Mesendoderm (in vitro differentiated cells): Measurements from ENCODE around the gene ZNF654.
A peak's percentile ranks its signal among the peaks of the same experiment; 100 is the strongest.
"Not testable (repeated sequence)": the region's sequence is repeated elsewhere in the genome, so short reads cannot be mapped to it uniquely, and the experiment has no call there.

Source experiments
- DNase-seq: peaks from one replicate; pipeline ENCODE4 v3.0.0; 2013
- H2AK5ac ChIP-seq: 2 replicates; pipeline ENCODE4 v1.6.1; 2013; ENCODE audit warnings: low read length, inconsistent platforms
- H2BK120ac ChIP-seq: 2 replicates; pipeline ENCODE4 v1.6.1; 2013; ENCODE audit warnings: low read depth, mild to moderate bottlenecking, low read length, moderate library complexity, mixed read lengths
- H2BK15ac ChIP-seq: replicated peaks from 2 replicates; pipeline ENCODE4 v1.6.1; 2013; ENCODE audit warnings: low read depth, mild to moderate bottlenecking, moderate library complexity
- H2BK5ac ChIP-seq: 2 replicates; pipeline ENCODE4 v1.6.1; 2013; ENCODE audit warnings: low read length, inconsistent platforms
- H3K18ac ChIP-seq: 2 replicates; pipeline ENCODE4 v1.6.1; 2013; ENCODE audit warnings: mild to moderate bottlenecking, low read length, mixed read lengths
- H3K23ac ChIP-seq: one replicate; pipeline ENCODE4 v1.6.1; 2013; ENCODE audit warnings: low read length
- H3K27ac ChIP-seq: 2 replicates; pipeline ENCODE4 v1.5.1; 2013; ENCODE audit warnings: low read depth, mild to moderate bottlenecking, inconsistent platforms, low read length, moderate library complexity
- H3K27me3 ChIP-seq: 2 replicates; pipeline ENCODE4 v1.6.1; 2013; ENCODE audit warnings: low read length, control low read depth, mild to moderate bottlenecking, inconsistent platforms; ENCODE audit not compliant: insufficient read depth, poor library complexity
- H3K36me3 ChIP-seq: 2 replicates; pipeline ENCODE4 v1.6.1; 2013; ENCODE audit warnings: low read length, inconsistent platforms; ENCODE audit not compliant: control insufficient read depth, insufficient read depth
- H3K4ac ChIP-seq: one replicate; pipeline ENCODE4 v1.6.1; 2013; ENCODE audit warnings: low read depth, mild to moderate bottlenecking, low read length, moderate library complexity
- H3K4me1 ChIP-seq: 2 replicates; pipeline ENCODE4 v1.6.1; 2013; ENCODE audit warnings: low read depth, low read length, inconsistent platforms; ENCODE audit not compliant: control insufficient read depth
- H3K4me2 ChIP-seq: 2 replicates; pipeline ENCODE4 v1.6.1; 2013; ENCODE audit warnings: low read length
- H3K4me3 ChIP-seq: 2 replicates; pipeline ENCODE4 v1.5.1; 2013; ENCODE audit warnings: mild to moderate bottlenecking, low read length
- H3K56ac ChIP-seq: one replicate; pipeline ENCODE4 v1.6.1; 2013; ENCODE audit warnings: low read length
- H3K79me1 ChIP-seq: 2 replicates; pipeline ENCODE4 v1.6.1; 2013; ENCODE audit warnings: low read length, inconsistent platforms
- H3K79me2 ChIP-seq: 2 replicates; pipeline ENCODE4 v1.6.1; 2013; ENCODE audit warnings: mild to moderate bottlenecking, low read length; ENCODE audit not compliant: control insufficient read depth, insufficient read depth
- H3K9ac ChIP-seq: 2 replicates; pipeline ENCODE4 v1.6.1; 2013; ENCODE audit warnings: low read length, inconsistent platforms
- H4K5ac ChIP-seq: one replicate; pipeline ENCODE4 v1.6.1; 2013; ENCODE audit warnings: low read length
- H4K8ac ChIP-seq: one replicate; pipeline ENCODE4 v1.6.1; 2013; ENCODE audit warnings: low read depth, mild to moderate bottlenecking, control low read depth, low read length, moderate library complexity
- WGBS: extraction: QIAGEN DNeasy Blood & Tissue Kit; methylation state at CpG from one replicate; pipeline ENCODE4 v1.1.7; 2013; ENCODE audit warnings: low lambda C conversion rate, missing lambda C conversion rate; ENCODE audit not compliant: insufficient coverage; ENCODE audit errors: extremely low coverage; 5-methylcytosine and 5-hydroxymethylcytosine counted together

Gene ZNF654

GRCh38 chr3:88167704-88168103, 108.6 kb downstream of the ZNF654 start:
- Histone ChIP-seq H3K36me3 (no peaks in the 10 kb centered on the region), H2BK5ac (no peak overlapping the region), H4K5ac (no peak overlapping the region), H2BK15ac (no peak overlapping the region), H3K79me1 (no peaks in the 10 kb centered on the region), H3K27ac (no peak overlapping the region), H3K56ac (no peak overlapping the region), H3K23ac (no peak overlapping the region), H2BK120ac (no peak overlapping the region), H3K9ac (no peak overlapping the region), H3K4ac (no peak overlapping the region), H3K4me1 (no peaks in the 10 kb centered on the region), H3K18ac (no peak overlapping the region), H2AK5ac (no peak overlapping the region), H3K79me2 (no peaks in the 10 kb centered on the region), H4K8ac (no peak overlapping the region), H3K4me3 (no peak overlapping the region), H3K27me3 (no peaks in the 10 kb centered on the region), H3K4me2 (no peak overlapping the region)
- no CpG with 5 or more reads among the region's 2 CpGs for WGBS
- DNase-seq: no peak

GRCh38 chr3:88168171-88168570, 109.1 kb downstream of the ZNF654 start:
- no peak overlapping the region for H3K9ac ChIP-seq
- no peak overlapping the region for H2AK5ac ChIP-seq
- no peaks in the 10 kb centered on the region for H3K79me2 ChIP-seq
- H3K4me3 ChIP-seq: no peak overlapping the region
- no peak overlapping the region for H3K27ac ChIP-seq
- no CpG with 5 or more reads among the region's 5 CpGs for WGBS
- H3K23ac ChIP-seq: no peak overlapping the region
- H3K4me1 ChIP-seq: no peaks in the 10 kb centered on the region
- no peak overlapping the region for H3K4me2 ChIP-seq
- no peak overlapping the region for H3K56ac ChIP-seq
- H4K8ac ChIP-seq: no peak overlapping the region
- no peaks in the 10 kb centered on the region for H3K36me3 ChIP-seq
- no peaks in the 10 kb centered on the region for H3K79me1 ChIP-seq
- no peak overlapping the region for H2BK15ac ChIP-seq
- no peak overlapping the region for H3K4ac ChIP-seq
- H2BK5ac ChIP-seq: no peak overlapping the region
- H3K27me3 ChIP-seq: no peaks in the 10 kb centered on the region
- H2BK120ac ChIP-seq: no peak overlapping the region
- no peak overlapping the region for H3K18ac ChIP-seq
- no peak overlapping the region for H4K5ac ChIP-seq
- no peak for DNase-seq

GRCh38 chr3:88180398-88180999, 121.4 kb downstream of the ZNF654 start:
- DNase-seq: peak; percentile 55
- no CpG with 5 or more reads among the region's 4 CpGs for WGBS
- H3K36me3 ChIP-seq: no peaks in the 10 kb centered on the region
- no peaks in the 10 kb centered on the region for H3K4me1 ChIP-seq
- no peak overlapping the region for H3K4ac ChIP-seq
- no peak overlapping the region for H2BK120ac ChIP-seq
- H3K27me3 ChIP-seq: no peaks in the 10 kb centered on the region
- no peak overlapping the region for H4K8ac ChIP-seq
- no peak overlapping the region for H3K18ac ChIP-seq
- H2AK5ac ChIP-seq: no peak overlapping the region
- H3K4me3 ChIP-seq: no peak overlapping the region
- no peak overlapping the region for H4K5ac ChIP-seq
- no peaks in the 10 kb centered on the region for H3K79me2 ChIP-seq
- no peaks in the 10 kb centered on the region for H3K79me1 ChIP-seq
- H3K27ac ChIP-seq: no peak overlapping the region
- H3K4me2 ChIP-seq: no peak overlapping the region
- no peak overlapping the region for H2BK15ac ChIP-seq
- H2BK5ac ChIP-seq: no peak overlapping the region
- no peak overlapping the region for H3K23ac ChIP-seq
- no peak overlapping the region for H3K56ac ChIP-seq
- no peak overlapping the region for H3K9ac ChIP-seq

GRCh38 chr3:88182165-88182918, 123.3 kb downstream of the ZNF654 start:
- WGBS: no CpG with 5 or more reads among the region's 9 CpGs
- not testable (repeated sequence) for H2BK120ac ChIP-seq, H3K36me3 ChIP-seq, H3K4ac ChIP-seq, H3K4me2 ChIP-seq, H4K5ac ChIP-seq, H3K27ac ChIP-seq, H3K4me1 ChIP-seq, H4K8ac ChIP-seq, DNase-seq, H3K27me3 ChIP-seq, H3K4me3 ChIP-seq, H3K79me2 ChIP-seq, H2BK5ac ChIP-seq, H2AK5ac ChIP-seq, H2BK15ac ChIP-seq, H3K18ac ChIP-seq, H3K23ac ChIP-seq, H3K56ac ChIP-seq, H3K79me1 ChIP-seq, H3K9ac ChIP-seq

- Histone ChIP-seq H2AK5ac (no peak overlapping the region), H3K27ac (no peak overlapping the region)
Measured at GRCh38 chr3:88188436-88188835, 129.4 kb downstream of the ZNF654 start.

More at GRCh38 chr3:88188436-88188835, 129.4 kb downstream of the ZNF654 start:
- Histone ChIP-seq H3K4me3 (no peak overlapping the region), H3K56ac (no peak overlapping the region), H3K4me1 (no peaks in the 10 kb centered on the region), H3K79me2 (no peaks in the 10 kb centered on the region), H3K18ac (no peak overlapping the region), H2BK15ac (no peak overlapping the region), H3K4me2 (no peak overlapping the region), H3K9ac (no peak overlapping the region), H4K5ac (no peak overlapping the region), H3K36me3 (no peaks in the 10 kb centered on the region), H3K79me1 (no peaks in the 10 kb centered on the region), H4K8ac (no peak overlapping the region), H3K23ac (no peak overlapping the region), H2BK5ac (no peak overlapping the region), H3K4ac (no peak overlapping the region), H2BK120ac (no peak overlapping the region), H3K27me3 (no peaks in the 10 kb centered on the region)
- DNase-seq: no peak
- no CpG with 5 or more reads among the region's 6 CpGs for WGBS
